ENCODE data around the gene EFEMP2. TPM values are rescaled to one million over a fixed set of nuclear protein-coding genes. Genes with fewer than 3 reads are reported as not detected.
"Not testable (repeated sequence)": the region's sequence is repeated elsewhere in the genome, so short reads cannot be mapped to it uniquely, and the experiment has no call there.

EFEMP2 gene
- total RNA-seq, 2 donors from 2014 or later: 134 to 219 TPM

- Histone ChIP-seq H3K4me1 (ENCODE audit: control insufficient read depth in 1 of 2, low read depth in 2 of 2) (peaks cover 3 to 18% of the 10 kb centered on the region in 2 donors), H3K4me3 (peak within 1 kb of the TSS; percentile 81), H3K27ac (no peak within 1 kb of the TSS), H3K27me3 (replicated peaks; ENCODE audit: insufficient read depth) (no peaks in the 10 kb centered on the region), H3K9me3 (no peaks in the 10 kb centered on the region), H3K36me3 (no peaks in the 10 kb centered on the region)
- no peak for TF ChIP-seq CTCF (IDR thresholded peaks at IDR 0.05)
- peak; percentile 83 for DNase-seq (ENCODE audit: low spot score)
- ATAC-seq (ENCODE audit: insufficient number of reproducible peaks, low FRiP score, low read depth): peak; percentile 67
These were observed 39.1 kb downstream of the EFEMP2 start, which contains the start of gene SNX32 for GRCh38 chr11:65833297-65834030. TSS of gene SNX32 (plus strand) at chr11:65833963. CDS start at chr11:65834066, 103 bp downstream.

GRCh38 chr11:65832231-65832630 lies 40.4 kb downstream of the EFEMP2 start:
- H3K4me1 ChIP-seq (ENCODE audit: control insufficient read depth in 1 of 2, low read depth in 2 of 2): peaks cover 3 to 18% of the 10 kb centered on the region in 2 donors
- not testable (repeated sequence) for ATAC-seq (ENCODE audit: insufficient number of reproducible peaks, low FRiP score, low read depth); H3K27me3 ChIP-seq (replicated peaks; ENCODE audit: insufficient read depth); H3K9me3 ChIP-seq; H3K36me3 ChIP-seq; H3K27ac ChIP-seq; DNase-seq (ENCODE audit: low spot score); H3K4me3 ChIP-seq

- no peaks in the 10 kb centered on the region for H3K27me3 ChIP-seq (replicated peaks; ENCODE audit: insufficient read depth)
- H3K27ac ChIP-seq: no peak overlapping the region
- peaks cover 3 to 12% of the 10 kb centered on the region in 2 donors for H3K4me1 ChIP-seq (ENCODE audit: control insufficient read depth in 1 of 2, low read depth in 2 of 2)
- no peaks in the 10 kb centered on the region for H3K9me3 ChIP-seq
- H3K36me3 ChIP-seq: no peaks in the 10 kb centered on the region
- ATAC-seq (ENCODE audit: insufficient number of reproducible peaks, low FRiP score, low read depth): no peak
- TF ChIP-seq CTCF (IDR thresholded peaks at IDR 0.05): no peak
- no peak overlapping the region for H3K4me3 ChIP-seq
- no peak for DNase-seq (ENCODE audit: low spot score)
These were observed 43.1 kb downstream of the EFEMP2 start for GRCh38 chr11:65829459-65829858.

- no peaks in the 10 kb centered on the region for H3K27me3 ChIP-seq (replicated peaks; ENCODE audit: insufficient read depth)
- H3K27ac ChIP-seq: no peak overlapping the region
- TF ChIP-seq CTCF (IDR thresholded peaks at IDR 0.05): no peak
- no peaks in the 10 kb centered on the region for H3K9me3 ChIP-seq
- DNase-seq (ENCODE audit: low spot score): no peak
- no peaks in the 10 kb centered on the region for H3K36me3 ChIP-seq
- ATAC-seq (ENCODE audit: insufficient number of reproducible peaks, low FRiP score, low read depth): no peak
- H3K4me3 ChIP-seq: no peak overlapping the region
- no peaks in the 10 kb centered on the region for H3K4me1 ChIP-seq (ENCODE audit: control insufficient read depth in 1 of 2, low read depth in 2 of 2)
These were observed 45.4 kb downstream of the EFEMP2 start for GRCh38 chr11:65826984-65827735.

GRCh38 chr11:65822776-65823528 lies 49.6 kb downstream of the EFEMP2 start:
- ATAC-seq (ENCODE audit: insufficient number of reproducible peaks, low FRiP score, low read depth) (no peak), DNase-seq (ENCODE audit: low spot score) (no peak)
- no peak overlapping the region for H3K4me3 ChIP-seq
- TF ChIP-seq CTCF (IDR thresholded peaks at IDR 0.05): no peak
- H3K9me3 ChIP-seq: no peaks in the 10 kb centered on the region
- no peak overlapping the region for H3K27ac ChIP-seq
- no peaks in the 10 kb centered on the region for H3K4me1 ChIP-seq (ENCODE audit: control insufficient read depth in 1 of 2, low read depth in 2 of 2)
- H3K36me3 ChIP-seq: no peaks in the 10 kb centered on the region
- H3K27me3 ChIP-seq (replicated peaks; ENCODE audit: insufficient read depth): no peaks in the 10 kb centered on the region

Data from thoracic aorta (tissue), 2 donors.